GM18873 (cell line): Measurements from ENCODE around the gene PLOD3.

Source experiments
- ATAC-seq: cut with Tn5 transposase; IDR thresholded peaks from one replicate; pipeline ENCODE4 v1.9.1; 2021; ENCODE audit warnings: mild to moderate bottlenecking, moderate library complexity, moderate number of reproducible peaks; ENCODE audit not compliant: unreplicated experiment, low FRiP score

Gene PLOD3

DNA sequence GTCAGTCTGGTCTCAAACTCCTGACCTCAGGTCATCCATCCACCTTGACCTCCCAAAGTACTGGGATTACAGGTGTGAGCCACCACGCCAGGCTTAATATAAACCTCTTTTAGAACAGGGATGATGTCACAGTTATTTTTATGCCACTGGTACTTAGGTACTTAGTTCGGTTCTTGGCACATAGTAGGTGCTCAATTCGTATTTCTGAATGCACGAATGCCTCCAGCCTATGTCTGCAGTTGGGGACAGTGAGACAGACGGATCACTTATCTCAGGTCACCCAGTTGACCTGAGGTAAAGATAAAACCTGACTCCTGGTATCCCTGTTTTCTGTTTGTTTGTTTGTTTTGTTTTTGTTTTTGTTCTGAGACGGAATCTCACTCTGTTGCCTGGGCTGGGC is 31.2 kb downstream of the PLOD3 start:
- no peak for ATAC-seq

DNA sequence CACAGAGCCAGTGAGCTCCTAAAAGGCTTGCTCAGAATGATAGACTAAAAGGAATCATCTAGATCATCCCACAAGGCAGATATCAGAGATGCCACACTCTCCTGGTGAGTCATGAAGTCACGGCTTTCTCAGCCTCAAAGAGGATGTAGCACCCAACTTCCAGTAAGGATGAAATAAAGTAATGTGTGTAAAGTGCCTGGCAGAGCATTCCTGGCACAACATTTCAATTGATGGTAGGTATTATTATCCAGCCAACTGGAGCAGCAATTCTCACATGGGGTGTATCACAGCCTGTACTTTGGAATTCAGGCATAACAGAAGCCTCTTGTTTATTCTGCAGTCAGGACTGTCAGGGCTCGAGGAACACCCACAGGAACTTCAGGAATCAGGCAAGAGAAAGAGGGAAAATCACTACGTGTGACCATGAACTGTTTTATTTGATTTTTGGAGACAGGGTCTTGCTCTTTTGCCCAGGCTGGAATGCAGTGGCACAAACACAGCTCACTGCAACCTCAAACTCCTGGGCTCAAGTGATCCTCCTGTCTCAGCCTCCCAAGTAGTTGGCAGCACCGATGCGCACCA is 32.0 kb downstream of the PLOD3 start:
- no peak for ATAC-seq

DNA sequence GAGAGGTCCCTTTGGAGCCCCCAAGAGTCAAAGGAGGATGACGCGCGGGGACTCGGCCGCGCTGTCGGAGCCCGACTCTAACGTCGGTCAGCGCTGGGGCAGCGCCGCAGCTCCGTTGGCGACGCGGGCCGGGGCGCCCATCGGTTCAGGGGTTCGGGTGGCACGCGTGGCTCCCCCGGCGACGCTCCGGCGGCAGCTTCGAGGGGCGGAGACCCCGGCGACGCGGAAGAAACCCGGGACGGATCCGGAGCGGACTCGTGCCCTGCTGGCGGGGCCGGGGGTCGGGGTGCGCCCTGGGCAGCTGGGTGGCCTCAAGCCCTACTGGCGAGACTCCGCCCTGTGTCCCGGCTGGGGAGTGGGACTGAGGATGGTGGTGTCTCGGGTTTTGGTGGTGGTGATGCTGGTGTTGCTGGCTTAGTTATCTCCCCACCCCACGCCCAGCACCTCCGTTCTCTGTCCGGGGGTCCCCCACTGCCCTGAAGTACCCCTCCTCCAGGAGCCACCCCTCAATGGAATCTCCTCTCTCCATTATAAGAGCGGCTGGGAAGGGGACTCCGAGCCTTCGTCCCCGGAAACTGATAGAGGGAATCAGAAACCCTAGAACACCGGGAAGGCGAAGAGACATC is 37.1 kb downstream of the PLOD3 start, which contains the start of gene NAT16:
Gene NAT16, minus strand, starts transcription at position 164 of the 626 bp plus-strand sequence. CDS start 5,486 bp downstream, outside the sequence.
- ATAC-seq, result no peak

DNA sequence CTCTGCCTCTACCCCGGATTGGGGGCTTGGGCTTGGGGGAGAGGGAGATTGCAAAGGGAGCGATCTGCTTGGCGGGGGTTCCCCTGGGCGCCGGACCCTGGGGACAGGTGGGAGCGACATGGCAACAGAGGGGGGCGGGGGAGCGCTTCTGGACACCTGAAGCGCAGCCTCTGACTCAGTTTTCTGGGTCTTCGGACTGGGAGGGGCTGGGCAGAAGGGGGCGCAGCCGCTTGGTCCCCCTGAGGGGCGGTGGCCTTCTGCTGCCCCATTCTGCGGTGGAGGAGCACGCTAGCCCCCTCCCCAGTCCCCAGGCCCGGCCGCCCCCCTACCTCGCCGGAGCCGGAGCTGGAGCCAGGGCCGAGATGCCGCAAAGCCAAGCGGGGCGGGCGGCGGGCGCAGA is 37.7 kb downstream of the PLOD3 start:
- ATAC-seq, result no peak

DNA sequence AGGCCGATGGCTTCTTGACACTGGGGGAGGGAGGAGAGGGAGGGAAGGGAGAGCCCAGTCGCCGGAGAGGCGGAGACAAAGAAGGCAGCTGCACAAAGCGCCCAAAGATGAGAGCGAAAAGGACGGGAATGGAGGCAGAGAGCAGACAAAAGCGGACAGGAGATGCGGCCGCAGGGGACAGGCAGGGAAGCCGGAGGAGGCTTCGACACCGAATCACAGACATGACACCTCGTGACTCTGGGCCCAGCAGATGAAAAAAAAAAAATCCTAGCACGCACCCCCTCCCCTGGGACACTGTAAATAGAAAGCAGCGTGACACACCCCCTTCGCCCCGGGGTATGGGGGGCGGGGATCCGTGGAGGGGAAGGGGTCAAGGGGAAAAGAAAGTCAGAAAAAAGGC is 38.3 kb downstream of the PLOD3 start:
- no peak for ATAC-seq

DNA sequence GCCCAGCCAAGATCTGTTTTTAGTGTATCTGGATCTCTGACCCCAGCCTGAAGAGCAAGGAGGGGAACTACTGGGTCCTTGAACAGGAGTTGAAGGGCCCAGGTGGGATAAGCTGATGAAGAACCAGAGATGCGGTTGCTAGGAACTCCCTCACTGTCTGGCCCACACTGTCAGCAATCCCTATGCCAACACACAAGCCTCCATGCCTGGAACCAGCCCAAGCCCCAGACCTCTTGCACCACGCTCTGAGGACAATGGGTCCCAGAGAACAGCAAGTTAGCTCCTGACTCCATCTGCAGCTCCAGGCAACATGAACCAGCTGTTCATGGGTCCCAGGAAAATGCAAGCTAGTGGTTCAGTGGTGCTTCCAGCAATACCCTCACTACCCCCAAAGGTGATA is 39.7 kb downstream of the PLOD3 start:
- ATAC-seq, result no peak

DNA sequence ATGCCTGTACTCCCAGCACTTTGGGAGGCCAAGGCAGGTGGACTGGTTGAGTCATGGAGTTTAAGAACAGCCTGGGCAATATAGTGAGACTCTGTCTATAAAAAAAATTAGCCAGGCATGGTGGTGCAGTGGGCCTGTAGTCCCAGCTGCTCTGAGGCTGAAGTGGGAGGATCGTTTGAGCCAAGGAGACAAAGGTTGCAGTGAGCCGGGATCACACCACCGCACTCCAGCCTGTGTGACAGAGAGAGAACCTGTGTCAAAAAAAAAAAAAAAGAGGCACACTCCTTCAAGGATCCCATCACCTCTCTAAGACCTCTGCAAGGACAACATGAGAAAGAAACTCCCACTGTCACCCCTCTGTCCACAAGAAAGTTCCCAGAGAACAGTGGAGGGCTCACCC is 41.7 kb downstream of the PLOD3 start:
- no peak for ATAC-seq

DNA sequence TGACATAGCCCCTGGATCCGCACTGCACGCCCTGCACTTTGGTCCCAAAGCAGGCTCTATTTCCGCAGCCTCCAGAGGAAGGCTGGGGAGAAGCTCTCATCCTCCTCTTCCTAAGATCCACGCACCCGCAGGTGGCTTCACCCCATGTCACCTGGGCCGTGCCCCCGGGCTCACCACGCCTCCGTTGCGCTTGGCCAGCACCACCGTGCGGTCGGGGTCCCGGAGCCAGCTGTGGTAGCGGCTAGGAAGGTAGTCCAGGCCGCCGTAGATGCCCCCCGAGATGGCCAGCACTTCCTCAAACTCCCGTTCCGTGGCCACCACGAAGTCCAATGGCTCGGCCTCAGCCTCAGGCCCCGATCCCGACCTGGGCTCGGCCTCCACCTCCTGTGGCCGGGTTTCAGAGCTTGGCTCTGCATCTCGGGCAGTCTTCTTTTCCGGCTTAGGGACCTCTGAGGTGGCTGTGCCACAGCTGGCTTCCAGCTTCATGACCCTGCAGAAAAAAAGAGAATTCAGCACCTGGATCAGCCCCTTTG is 43.0 kb downstream of the PLOD3 start:
- ATAC-seq, result no peak

DNA sequence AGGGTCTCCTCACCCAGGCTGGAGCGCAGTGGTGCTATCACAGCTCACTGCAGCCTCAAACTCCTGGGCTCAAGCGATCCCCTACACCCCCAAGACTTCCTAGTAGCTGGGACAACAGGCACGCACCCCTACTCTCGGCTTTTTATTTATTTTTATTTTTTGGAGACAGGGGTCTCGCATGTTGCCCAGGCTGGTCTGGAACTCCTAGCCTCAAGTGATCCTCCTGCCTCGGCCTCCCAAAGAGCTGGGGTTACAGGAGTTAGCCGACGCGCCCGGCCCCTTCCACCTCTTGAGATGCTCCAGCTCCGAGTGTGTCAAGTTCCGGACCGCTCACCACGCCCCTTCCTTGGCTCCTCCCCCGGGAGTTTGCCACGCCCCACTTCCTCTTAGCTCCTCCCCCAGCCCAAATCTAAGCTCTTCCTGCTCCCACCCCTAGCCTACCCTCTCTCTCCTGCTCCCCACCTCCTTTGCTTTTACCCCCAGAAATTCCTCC is 43.6 kb downstream of the PLOD3 start:
- ATAC-seq, result no peak

DNA sequence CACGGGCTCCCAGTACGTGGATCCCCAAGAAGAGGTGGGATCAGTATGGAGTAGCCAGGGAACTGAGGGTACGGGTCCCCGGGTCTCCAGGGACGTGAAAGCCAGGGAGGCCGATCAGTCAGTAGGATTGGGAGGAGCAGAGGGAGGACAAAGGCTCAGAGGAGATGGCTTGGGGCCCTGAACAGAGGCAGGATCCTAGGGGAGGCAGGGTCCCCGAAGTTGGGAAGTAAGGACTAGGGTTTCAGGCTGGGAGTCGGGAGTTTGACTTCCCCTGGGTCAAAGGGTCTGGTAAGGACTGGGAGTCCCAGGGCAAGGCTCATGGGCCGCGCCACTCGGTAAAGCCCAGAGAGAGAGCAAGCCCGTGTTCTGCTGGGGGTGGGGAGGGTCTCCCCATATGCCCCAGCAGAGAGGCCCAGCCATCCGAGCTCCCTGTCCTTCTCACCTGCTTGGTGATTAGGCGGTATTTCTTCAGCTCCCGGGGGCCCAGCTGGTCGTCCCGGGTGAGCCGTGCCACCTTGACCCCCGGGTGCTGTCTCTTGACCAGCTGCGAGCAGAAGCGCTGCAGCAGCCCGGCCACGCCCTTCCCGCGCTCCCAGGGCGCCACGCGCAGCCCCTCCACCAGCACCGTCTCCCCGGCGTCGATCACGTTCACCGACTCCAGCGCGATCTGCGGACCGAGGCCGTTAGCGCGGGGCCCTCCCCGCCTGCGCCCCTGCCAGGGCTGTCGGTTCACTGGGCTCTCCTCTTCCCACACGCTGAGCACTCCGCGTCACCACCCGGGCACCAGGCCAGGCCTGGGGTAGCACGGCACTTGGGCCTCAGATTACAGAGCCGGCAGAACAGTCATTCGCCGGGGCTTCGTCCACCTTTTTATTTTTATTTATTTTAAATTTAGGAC is 44.3 kb downstream of the PLOD3 start:
- no peak for ATAC-seq

DNA sequence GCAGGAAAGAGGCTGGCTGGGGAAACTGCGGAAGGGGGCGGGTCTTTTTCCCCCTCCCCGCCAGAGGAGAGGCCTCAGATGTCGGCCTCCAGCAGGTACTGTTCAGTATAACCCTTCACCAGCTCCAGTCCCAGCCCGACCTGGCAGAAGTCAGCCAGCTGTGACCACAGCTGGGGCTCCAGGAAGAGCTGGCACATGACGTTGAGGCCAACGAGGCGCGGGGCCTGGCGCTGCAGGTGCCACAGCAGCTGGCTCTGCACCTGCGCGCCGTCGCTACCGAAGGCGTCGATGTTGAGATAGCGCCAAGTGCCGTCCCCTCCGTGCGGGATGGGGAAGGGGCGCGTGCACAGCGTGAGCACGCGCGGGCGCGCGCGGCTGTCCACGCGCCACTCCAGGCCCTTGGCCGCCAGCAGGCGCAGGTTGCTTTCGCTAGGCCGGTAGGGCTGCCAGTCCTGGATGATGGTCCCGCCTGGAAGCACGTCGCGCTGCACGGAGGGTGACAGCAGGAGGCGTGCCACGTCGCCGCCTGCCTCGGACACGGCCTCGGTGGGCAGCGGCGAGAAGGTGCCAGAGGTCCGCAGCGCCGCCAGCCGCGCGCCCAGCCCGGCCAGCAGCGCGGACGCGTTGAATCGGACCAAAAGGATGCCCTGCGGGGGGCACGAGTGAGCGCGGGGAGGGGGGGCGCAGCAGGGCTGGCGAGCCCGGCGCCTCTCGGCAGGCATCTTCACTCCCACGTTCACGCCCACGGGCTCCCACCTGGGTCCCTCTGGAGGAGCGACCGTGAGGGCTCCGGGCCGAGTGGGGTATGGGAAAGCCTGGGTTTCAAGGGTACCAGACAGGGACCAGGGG is 45.2 kb downstream of the PLOD3 start:
- ATAC-seq, result no peak

DNA sequence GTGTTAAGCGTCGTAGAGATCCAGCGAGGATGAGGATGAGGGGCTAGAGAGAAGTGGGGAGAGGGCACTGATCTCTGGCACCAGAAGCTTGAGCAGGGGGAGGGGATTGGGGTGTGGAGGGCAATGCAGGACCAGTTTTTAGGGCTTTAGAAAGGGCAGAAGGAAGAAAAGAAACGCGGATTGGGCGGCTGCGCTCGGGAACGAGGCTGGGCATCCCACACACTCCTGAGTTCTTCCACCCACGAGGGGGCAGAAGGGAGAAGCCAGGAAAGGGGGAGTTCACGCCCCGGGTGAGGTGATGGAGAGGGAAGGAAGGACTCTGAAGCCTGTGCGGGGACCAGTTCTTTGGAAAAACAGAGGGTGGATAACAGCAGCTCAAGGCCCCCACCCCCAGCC is 45.9 kb downstream of the PLOD3 start:
- no peak for ATAC-seq

DNA sequence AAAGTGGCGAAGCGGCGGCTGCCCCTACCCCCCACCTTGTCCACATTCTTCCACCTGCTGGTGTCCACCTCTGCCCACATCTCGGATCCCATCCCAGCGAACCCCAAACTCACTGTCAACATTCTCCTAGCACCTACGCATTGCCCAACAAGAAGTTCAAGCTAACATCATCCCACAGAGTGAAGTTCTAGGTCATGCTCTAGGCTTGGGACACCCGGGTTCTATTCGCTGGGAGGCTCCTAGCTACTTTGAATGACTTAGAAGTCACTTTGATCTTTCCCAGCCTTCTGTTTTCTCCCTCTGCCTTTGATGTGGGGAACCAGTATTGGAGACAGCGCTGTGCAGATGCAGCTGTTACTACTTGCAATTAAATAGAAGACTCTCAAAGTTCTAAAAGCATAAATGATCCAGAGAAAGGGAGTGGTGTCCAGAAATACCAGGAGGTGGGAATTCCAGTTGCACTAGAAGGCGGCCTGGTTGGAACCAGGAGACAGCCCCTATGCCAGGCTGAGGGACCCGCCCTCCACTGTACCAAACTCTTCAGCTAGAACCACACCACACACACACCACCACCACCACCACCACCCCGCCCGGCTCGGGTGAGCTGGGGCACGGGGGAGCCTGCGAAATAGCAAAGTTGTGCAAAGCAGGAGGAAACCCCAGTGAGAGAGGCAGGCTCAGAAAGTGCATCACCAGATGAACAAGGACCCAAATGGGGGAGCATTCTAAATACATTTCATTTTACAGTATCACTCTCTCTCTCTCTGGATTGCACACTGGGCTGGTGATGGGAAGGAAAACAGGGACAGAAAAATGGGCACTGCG is 46.6 kb downstream of the PLOD3 start:
- ATAC-seq, result no peak

DNA sequence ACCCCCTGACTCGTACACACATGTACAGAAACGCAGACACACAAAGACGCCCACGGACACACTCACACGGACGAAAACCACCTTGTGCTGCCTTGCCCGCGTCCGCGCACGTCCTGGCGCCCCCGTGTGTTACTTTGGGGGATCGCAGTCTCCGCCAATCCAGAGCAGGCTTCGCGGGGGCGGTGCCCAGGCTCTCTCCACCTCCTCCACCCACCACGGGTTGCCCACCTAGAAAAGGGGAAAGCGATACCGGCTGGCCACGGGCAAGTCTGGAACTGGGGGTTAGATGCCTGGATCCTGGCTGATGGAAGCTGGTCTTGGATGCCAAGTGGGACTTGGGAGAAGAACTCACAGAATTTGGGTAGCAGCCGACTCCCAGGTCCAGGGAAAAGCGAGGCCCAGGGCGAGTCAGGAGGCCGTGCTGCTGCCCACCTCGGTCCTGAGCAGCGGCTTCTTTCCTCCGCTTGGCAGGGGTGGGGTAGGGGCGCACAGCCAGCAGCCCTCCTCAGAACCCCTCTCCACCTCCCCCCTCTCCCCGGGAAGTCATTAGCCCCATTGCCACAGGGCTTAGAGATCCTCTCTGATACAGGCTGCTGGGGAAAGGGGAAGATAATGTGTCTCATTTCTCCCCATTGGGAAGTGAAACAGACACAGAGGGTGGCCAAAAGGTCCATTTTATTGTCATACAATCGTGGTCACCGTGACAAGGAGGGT is 47.4 kb downstream of the PLOD3 start:
- ATAC-seq, result no peak

DNA sequence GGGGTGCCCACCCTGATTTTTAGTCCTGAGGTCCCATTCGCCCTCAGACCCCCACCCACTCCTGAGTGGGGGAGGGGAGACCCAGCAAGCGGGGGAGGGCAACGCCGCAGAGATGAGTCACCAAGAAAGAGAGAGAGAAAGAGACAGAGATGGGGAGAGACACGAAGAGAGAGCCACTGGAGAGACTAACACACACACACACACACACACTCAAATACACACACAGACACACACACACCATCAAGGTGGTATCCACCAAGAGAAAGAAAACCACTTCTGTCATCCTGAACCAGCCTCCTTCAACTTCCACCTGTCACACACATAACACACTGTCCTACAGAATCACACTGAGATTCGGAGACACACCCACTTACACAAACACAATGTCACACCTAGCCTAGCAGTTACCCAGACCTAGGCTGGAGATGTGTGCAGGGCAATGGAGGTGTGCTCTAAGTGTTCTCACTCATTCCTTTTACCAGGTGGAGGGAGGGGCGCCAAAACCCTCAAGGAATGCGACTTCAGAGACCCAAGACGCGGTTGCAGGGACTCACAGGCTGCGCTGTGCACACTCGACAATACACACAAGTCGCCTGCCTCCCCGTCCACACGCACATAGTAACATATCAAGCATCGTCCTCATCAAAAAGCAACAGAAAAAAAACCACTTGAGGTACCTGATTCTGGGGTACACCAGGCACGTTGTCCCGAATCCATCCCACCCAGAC is 48.1 kb downstream of the PLOD3 start:
- ATAC-seq, result no peak

DNA sequence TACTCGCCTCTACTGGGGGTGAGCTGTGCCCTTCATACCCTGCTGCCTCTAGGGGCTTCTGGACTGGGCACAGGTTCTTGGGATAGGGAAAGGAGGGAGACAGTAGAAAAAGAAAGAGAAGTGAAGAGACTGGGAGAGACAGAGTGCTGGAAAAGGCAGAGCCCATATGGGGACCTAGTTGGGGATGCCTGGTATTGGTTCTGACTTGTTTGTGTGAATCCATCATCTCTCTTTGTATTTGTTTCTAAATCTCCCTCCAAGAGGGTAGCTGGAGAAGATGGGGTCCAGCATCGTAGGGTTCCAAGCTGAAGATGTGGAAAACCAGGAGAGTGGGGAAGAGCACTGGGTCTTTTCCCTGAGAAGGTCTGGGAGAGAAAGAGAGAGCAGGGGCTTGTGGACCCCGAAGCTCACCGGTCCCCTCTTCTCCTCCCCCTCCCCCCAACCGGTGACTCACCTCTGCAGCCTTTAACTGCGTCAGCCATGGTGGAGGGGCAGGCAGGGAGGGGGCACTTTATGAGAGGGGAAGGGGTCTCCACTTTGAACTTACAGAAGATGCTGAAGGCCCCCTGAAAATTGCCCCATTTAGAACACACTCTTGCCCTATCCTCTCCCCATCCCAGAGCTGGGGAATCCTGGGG is 48.9 kb downstream of the PLOD3 start:
- no peak for ATAC-seq

DNA sequence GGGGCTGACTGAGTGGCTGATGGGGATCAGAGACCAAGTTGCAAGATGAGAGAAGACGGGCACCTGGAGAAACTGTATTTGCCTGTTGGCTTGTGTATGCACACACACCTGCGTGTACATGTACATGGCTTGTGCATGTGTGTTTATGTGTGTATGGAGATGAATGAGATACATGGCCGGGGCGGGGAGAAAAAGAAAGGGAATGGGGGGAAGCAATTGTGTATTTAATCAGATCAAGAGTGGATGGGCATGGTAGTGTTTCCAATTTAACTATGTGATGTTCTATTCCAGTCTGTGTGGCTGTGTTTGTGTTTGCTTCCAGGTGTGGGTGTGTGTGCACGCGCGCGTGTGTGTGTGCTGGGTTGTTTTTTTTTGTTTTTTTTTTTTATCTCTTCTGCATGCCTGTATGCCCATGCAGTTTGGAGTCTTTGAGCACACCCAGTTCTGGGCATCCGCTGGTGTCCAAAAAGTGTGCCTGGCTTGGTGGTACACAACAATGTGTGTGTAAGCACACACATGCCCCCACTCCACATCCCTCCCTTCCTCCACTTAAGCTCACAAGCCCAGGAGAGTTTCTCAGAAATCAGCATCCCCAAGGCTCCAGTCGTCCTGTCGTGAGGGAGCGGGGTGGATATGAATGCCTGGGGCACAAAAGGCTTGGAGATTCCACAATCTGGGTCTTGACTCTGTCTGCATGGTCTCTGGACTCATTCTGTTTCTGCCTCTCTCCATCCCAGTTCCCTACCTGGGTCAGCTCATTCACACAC is 49.6 kb downstream of the PLOD3 start:
- no peak for ATAC-seq
